RWPE2 (cell line): ENCODE measurements around the gene TMEM108.

Experiments
- ATAC-seq: fragments of 200-7000 bp; cut with Tn5 transposase; 3 replicates; pipeline ENCODE4 v1.9.1; 2021; ENCODE audit warnings: low read depth
- DNase-seq: peaks from one replicate; pipeline ENCODE4 v3.0.0-alpha.2; 2020; ENCODE audit warnings: low spot score
- H3K27ac ChIP-seq: fragments of 450-650 bp; 2 replicates; pipeline ENCODE4 v1.5.1; 2017; ENCODE audit warnings: mild to moderate bottlenecking; ENCODE audit not compliant: poor library complexity, severe bottlenecking
- H3K27me3 ChIP-seq: fragments of 250-450 bp; sonication (Bioruptor Pico); 2 replicates; pipeline ENCODE4 v1.5.1; 2021; ENCODE audit warnings: mild to moderate bottlenecking, moderate library complexity; ENCODE audit not compliant: insufficient read depth, poor library complexity, severe bottlenecking
- H3K36me3 ChIP-seq: fragments of 250-450 bp; sonication (Bioruptor Pico); 2 replicates; pipeline ENCODE4 v1.5.1; 2020; ENCODE audit warnings: low read depth, mild to moderate bottlenecking, moderate library complexity
- H3K4me1 ChIP-seq: fragments of 250-450 bp; sonication (Bioruptor Pico); 2 replicates; pipeline ENCODE4 v1.5.1; 2021; ENCODE audit warnings: mild to moderate bottlenecking, moderate library complexity; ENCODE audit not compliant: insufficient read depth, poor library complexity, severe bottlenecking
- H3K4me3 ChIP-seq: fragments of 250-450 bp; sonication (Bioruptor Pico); 2 replicates; pipeline ENCODE4 v1.5.1; 2021; ENCODE audit warnings: mild to moderate bottlenecking, moderate library complexity; ENCODE audit not compliant: severe bottlenecking
- H3K9me3 ChIP-seq: fragments of 250-450 bp; sonication (Bioruptor Pico); 2 replicates; pipeline ENCODE4 v1.5.1; 2021; ENCODE audit warnings: mild to moderate bottlenecking, moderate library complexity; ENCODE audit not compliant: severe bottlenecking
- TF ChIP-seq, protein P1 (sequence below): fragments of 450-650 bp; IDR thresholded peaks from one replicate; pipeline ENCODE4 v1.5.1; 2017; ENCODE audit warnings: mild to moderate bottlenecking, moderate library complexity; ENCODE audit not compliant: poor library complexity, severe bottlenecking

TMEM108 gene

DNA sequence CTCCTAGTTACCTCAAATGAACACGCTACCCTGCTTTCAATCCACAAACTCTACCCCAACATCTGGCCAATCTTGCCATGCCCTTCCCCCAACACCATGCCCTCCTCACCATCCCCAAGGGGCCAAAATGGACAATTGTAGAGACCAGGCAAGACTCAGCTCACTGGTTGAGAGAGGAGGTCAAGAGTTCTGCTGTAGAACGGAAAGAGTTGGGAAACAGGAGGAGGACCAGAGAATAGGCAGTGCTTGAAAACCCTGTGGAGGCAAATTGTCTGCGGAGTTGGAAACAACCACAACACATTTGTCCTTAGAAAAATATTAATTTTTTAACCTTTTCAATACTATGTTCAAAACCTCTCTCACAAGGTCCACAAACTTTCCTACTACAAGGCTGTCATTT lies 232.9 kb downstream of the TMEM108 start:
- Histone ChIP-seq H3K9me3 (no peaks in the 10 kb centered on the region), H3K27ac (no peak overlapping the region), H3K4me1 (no peaks in the 10 kb centered on the region), H3K27me3 (peaks cover 7% of the 10 kb centered on the region), H3K36me3 (no peaks in the 10 kb centered on the region), H3K4me3 (no peak overlapping the region)
- ATAC-seq, result no peak
- TF ChIP-seq, protein P1, sequence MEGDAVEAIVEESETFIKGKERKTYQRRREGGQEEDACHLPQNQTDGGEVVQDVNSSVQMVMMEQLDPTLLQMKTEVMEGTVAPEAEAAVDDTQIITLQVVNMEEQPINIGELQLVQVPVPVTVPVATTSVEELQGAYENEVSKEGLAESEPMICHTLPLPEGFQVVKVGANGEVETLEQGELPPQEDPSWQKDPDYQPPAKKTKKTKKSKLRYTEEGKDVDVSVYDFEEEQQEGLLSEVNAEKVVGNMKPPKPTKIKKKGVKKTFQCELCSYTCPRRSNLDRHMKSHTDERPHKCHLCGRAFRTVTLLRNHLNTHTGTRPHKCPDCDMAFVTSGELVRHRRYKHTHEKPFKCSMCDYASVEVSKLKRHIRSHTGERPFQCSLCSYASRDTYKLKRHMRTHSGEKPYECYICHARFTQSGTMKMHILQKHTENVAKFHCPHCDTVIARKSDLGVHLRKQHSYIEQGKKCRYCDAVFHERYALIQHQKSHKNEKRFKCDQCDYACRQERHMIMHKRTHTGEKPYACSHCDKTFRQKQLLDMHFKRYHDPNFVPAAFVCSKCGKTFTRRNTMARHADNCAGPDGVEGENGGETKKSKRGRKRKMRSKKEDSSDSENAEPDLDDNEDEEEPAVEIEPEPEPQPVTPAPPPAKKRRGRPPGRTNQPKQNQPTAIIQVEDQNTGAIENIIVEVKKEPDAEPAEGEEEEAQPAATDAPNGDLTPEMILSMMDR, result no peak
- DNase-seq, result no peak

DNA sequence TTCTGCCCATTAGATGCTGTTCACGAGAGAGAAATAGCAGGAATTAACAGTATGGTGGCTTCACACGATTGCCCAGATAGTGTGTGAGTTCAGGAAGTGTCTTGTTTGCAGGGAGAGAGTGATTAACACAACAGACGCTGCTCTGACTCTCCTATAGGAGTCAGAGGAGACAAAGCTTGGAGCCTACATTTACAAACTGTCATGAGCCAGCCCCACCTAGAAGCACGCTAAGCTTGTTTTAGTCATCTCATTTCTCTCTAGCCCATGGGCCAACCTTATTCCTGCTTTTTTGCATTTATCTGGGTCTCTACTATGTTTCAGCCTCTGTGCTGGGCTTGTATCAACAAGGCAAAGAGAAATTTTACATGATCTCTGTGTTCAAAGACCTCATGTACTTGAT lies 233.3 kb downstream of the TMEM108 start:
- no peak overlapping the region for H3K27ac ChIP-seq
- no peaks in the 10 kb centered on the region for H3K9me3 ChIP-seq
- H3K4me1 ChIP-seq, result no peaks in the 10 kb centered on the region
- ATAC-seq (peak; percentile 67), DNase-seq (no peak)
- no peak overlapping the region for H3K4me3 ChIP-seq
- H3K36me3 ChIP-seq, result no peaks in the 10 kb centered on the region
- TF ChIP-seq, protein P1, result no peak
- peaks cover 6% of the 10 kb centered on the region for H3K27me3 ChIP-seq

DNA sequence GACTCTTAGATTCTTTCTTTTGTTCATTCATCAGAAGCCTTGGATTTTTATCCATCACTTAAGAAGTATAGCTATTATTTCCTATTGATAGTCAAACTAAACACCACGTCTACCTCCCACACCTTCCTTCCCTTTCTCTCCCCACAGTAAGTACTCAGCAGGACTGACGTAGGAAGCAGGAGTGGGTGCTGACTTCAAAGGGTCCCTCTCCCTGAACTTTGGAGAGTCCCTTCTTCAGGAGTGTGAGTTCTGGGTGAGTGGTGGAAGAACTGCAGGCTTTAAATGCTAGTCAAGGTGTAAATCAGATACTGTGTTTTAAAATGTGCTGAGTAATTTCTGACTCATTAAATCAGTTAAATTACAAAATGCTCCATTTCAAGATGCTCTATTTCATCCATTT lies 235.2 kb downstream of the TMEM108 start:
- Histone ChIP-seq H3K9me3 (no peaks in the 10 kb centered on the region), H3K4me1 (peaks cover 3% of the 10 kb centered on the region), H3K27ac (no peak overlapping the region), H3K27me3 (peaks cover 3% of the 10 kb centered on the region), H3K4me3 (no peak overlapping the region), H3K36me3 (no peaks in the 10 kb centered on the region)
- TF ChIP-seq, protein P1, result no peak
- no peak for ATAC-seq
- no peak for DNase-seq

GRCh38 chr3:133274477-133274876 lies 236.3 kb downstream of the TMEM108 start:
- H3K27ac ChIP-seq, result no peak overlapping the region
- DNase-seq (no peak), ATAC-seq (no peak)
- peaks cover 3% of the 10 kb centered on the region for H3K4me1 ChIP-seq
- TF ChIP-seq, protein P1, result no peak
- H3K27me3 ChIP-seq, result no peaks in the 10 kb centered on the region
- H3K4me3 ChIP-seq, result no peak overlapping the region
- no peaks in the 10 kb centered on the region for H3K9me3 ChIP-seq
- no peaks in the 10 kb centered on the region for H3K36me3 ChIP-seq

DNA sequence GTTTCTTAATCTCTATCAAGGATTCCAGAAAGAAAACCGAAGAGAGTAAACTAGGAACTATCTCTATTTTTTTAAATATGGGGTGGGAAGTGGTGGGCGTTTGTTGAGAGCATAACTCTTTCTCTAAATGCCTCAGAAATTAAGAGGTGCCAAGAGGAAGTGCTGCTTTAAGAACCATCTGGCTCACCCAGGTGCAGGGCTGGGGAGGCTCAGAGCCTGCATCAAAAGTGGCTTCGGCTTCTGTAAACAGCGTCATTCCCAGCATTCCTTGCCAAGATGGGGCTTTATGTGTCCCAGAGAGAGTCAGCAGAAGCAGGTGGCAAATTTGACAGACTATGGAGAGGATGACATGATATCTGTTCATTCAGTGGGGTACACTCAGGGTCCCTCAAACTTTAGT lies 238.4 kb downstream of the TMEM108 start:
- ATAC-seq, result no peak
- Histone ChIP-seq H3K27ac (no peak overlapping the region), H3K36me3 (no peaks in the 10 kb centered on the region), H3K27me3 (no peaks in the 10 kb centered on the region), H3K9me3 (no peaks in the 10 kb centered on the region), H3K4me3 (no peak overlapping the region), H3K4me1 (peaks cover 3% of the 10 kb centered on the region)
- DNase-seq, result no peak
- TF ChIP-seq, protein P1, result no peak
